MV-4-11 (cell line): ENCODE results near the gene CAB39L.
"Not testable (repeated sequence)": the region's sequence is repeated elsewhere in the genome, so short reads cannot be mapped to it uniquely, and the experiment has no call there.

Experiments
- DNase-seq: peaks from one replicate; lab custom pipeline; 2025; lab: John Stamatoyannopoulos, UW

CAB39L gene

DNA sequence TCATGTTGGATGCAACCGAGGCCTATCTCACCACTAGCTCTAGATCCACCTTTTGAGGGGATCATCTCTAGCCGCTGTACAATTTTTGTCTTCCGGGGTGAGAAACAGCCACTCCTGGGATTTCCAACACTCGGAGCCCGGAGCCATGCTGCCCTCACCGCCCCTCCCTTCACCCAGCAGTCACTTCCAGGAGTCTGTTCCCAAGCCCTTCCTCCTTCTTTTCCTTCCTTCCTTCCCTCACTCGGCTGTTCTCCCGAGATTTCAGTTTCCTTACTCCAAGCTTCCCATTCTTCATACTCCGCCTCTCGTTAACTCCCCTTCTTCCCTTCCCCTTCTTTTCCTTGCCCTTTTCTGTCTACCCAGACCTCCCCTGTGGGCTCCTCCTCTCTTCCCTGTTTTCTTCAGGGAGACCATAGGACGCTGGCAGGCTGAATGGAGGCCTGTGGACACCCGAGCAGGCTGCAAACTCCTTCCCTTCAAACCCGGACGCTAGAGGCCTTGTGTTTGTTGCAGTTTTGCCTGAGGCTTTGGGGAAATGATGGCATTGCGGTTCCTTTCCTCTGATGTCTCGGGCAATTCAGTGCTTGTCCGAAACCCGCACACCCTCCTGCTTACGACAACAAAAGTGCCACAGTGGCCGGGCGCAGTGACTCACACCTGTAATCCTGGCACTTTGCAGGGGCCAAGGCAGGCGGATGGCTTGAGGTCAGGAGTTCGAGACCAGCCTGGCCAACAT is 96.0 kb downstream of the CAB39L start:
- DNase-seq: no peak

DNA sequence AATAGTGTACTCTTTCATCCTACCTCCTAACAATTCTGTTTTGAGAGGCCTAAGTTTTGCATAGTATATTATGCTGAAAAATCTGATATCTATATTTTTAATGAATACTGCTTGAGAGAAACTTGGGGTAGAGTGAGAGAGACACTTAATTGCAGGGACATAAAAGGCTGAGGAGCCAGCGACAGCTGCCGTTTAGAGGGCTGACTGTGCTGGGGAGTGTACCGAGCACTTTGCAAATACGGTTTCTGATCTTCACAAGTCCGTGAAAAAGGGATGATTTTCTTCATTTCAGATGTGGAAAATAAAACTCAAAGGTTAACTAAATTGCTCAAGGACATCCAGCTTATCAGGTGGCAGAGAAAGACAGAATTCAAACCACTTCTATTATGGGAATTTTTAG is 97.4 kb downstream of the CAB39L start:
- DNase-seq: no peak

DNA sequence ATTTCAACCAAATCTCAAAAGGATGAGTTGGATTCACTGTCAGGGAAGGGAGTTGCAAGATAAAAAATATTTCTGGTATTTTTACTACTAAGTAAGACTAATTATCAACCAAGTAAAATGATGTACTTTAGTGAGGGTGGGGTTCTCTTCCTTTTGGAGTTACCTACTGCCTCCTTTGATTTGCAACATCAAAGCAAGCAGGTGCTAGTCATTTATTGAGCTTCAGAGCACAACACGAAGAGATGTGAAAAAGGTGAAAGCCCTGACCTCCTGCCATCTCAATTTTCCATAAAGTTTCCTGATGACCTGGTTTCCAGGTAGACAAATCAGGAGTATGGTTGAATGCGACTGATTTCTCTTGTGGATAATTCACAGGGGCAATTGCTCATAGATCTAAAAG is 100.1 kb downstream of the CAB39L start:
- DNase-seq: no peak

DNA sequence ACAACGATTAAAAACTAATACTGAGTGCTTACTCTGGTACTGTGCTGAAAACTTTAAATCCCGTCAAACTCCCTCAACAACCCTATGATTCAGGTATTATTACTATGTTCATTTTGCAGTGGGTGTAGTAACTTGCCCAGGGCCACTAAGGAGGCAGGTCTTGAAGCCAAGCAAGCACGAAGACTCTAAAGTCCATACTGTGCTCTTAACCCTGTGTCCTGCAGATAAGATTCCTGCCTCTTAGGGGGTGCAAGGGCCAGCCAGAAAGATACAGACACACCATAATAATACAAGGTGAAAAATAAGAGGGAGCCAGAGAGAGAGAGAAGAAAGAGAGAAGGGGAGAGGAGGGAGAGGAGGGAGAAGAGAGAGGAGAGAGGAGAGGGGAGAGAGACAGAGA is 100.6 kb downstream of the CAB39L start:
- no peak for DNase-seq

DNA sequence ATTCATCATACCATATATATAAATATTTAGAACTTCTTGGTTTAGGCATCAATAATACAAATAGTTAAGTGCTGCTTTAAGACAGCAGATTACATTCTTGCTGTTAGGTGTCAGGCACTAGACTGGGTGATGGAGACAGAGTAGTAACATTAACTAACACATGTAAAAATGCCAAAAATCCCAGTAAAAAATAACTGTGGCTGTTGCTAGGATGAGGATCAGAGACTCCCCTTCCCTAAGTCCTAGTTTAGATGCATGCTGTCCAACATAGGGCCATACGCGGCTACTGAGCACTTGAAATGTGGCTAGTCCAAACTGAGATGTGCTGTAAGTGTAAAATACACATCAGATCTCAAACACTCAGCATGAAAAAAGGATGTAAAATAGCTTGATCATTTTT is 101.4 kb downstream of the CAB39L start:
- DNase-seq: no peak

DNA sequence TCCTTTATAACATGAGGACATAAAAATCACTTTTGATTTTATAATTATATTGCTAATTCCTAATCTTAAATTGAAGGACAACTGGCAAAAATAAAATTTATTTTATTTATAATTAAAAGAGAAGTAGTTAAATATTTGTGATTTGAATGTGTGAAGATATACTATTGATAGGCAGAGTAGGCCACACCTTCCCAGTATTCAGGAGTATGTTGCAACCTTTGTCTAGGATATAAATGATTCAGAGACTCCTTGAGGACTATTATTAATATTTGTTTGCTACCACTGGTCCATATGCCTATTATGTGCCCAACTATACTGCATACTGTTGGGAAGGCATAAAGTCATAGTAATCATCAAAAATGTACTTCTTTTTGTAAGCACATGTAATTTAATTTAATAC is 101.9 kb downstream of the CAB39L start:
- no peak for DNase-seq

DNA sequence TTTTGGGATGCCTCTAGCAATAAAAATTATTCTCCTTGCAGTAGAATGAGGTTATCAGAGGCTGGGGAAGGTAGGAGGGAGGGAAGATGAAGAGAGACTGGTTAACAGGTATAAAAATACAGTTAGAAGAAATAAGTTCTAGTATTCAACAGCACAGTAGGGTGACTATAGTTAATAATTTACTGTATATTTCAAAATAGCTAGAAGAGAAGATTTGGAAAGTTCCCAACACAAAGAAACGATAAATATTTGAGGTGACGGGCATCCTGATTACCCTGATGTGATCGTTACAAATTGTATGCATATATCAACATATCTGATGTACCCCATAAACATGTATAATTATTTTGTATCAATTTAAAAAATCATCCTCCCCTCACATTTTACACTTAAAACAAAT is 102.3 kb downstream of the CAB39L start:
- no peak for DNase-seq

DNA sequence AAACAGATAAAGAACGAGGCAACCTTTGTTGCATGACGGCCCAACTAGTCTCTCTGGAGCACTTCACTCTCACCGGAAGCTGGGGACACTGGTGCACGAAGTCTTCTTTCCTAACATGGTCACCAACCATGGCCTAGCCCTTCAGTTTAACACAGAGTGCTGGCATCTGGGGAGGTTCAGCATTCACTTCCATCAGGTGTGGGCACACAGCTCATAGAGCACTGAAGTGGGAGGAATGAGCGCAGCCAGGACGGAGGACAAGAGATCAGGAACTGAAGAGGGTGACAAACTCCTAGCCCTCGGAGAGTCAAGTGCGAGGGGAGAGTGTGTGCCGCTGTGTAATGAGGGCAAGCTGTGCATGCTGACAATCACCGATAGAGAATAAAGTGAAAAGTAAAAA is 103.7 kb downstream of the CAB39L start:
- DNase-seq: no peak

DNA sequence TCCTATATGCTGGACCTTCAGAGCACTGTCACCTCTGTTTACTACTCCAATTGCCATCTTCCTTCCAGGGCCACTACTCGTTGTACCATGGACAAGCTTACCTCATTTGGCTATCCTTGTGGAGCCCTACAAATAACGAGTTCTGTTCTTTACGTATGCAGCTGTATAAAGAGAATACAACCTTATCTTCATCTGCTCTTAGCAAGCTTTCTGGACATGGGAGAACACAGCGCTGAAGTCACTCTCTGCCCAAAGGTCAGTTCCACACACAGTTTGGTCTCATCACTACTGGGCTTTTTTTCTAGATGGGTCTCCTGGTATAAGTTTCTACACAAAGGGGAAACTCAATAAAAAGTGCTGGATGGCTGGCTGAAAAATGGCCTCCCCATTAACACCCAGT is 107.2 kb downstream of the CAB39L start:
- DNase-seq: no peak

DNA sequence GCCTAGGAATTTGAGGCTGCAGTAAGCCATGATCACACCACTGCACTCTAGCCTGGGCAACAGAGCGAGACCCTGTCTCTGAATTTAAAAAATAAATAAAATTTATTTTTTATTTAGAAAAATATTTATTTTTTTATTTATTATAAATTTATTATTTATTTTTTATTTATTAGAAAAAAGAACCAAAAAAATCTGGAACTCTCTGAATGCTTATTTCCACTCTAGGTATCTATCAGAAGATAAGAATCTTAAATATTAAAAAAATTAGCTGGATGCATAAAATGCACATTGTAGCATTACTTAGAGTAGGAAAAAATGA is 113.4 kb downstream of the CAB39L start:
- no peak for DNase-seq

DNA sequence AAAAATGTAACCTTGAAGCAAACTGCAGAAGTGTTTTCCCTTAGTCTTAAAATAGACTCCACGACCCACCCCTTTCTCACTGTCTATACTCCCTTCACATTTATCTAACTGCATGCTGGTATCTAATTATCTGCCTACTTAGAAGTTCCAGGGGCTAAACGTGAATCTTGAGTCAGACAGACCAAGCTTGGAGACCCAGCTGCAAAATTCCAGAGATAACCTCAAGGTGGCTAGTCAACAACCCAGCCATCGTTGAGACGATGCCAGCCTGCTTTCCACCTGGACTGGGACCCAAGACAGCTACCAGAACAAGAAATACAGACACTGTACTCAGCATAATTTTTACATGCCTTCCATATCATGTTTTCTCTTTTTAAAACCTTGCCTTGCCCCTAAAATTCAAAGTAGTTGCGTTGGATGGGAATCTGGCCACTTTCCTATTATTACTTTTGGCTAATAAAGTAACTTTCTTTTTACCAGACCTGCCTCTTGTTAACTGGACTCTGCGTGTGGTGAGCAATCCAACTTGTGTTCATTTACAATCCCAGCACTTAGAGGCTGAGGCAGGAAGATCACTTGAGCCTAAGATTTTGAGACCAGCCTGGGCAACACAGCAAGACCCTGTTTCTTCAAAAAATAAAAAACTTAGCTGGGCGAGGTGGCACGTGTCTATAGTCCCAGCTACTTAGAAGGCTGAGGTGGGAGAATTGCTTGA is 113.9 kb downstream of the CAB39L start:
- DNase-seq: no peak

DNA sequence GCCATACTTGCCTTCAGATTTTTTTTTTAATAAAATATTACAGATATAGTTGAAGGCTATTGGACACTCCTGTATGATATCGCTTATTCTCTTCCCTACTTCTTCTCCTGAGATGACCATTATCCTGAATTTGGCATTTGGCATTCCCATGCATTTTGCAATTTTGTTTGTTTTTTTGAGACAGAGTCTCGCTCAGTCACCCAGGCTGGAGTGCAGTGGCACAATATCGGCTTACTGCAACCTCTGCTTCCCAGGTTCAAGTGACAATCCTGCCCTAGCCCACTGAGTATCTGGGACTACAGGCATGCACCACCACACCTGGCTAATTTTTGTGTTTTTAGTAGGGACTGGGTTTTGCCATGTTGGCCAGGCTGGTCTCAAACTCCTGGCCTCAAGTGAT is 116.7 kb downstream of the CAB39L start:
- not testable (repeated sequence) for DNase-seq

DNA sequence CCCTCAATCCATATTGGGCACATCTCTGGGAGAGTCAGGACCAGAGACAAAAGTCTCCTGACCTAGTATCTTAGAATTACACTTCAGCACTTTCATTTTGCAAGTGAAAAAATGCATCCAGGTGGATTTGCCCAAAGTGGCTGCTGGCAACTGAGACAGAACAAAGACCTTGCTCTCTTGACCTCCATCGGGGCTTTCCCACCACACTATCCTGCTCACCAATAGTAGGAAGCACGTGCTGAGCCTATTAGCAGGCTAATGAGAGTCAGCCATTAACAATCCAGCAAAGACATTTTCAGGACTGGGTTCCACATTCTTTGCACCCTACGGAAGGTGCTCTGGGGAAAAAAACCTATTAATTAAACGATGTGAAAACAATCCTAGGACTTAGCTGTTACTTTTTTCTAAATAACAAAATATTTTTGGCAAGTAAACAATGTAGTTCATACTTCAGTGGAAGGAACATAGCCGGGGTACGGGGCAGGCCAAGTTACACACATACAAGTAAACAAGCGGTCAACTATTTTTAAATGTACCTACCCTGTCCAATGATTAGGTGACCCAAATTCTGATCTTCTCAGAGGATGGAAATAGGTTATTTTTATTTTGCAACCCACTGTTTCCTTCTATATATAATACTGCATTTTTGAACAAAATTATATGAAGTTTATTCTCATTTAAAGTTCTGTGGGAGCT is 117.5 kb downstream of the CAB39L start:
- no peak for DNase-seq

DNA sequence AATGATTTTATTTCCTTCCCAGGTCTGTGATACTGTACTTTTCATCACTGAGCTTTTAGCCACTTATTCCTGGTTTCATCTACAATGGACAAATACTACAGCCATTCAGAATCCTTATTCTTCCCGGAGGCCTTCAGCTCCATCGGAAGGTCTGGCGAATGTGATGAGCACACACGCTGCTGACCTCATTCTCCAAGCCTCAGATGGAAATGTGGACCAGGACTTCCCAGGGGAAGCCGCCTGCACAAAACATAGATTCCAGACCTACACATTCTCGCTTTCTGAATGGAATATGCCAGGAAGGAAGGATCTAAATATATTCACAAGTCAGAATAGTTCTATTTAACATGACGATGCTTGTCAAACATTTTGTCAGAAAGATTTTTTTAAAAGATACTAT is 120.5 kb downstream of the CAB39L start:
- DNase-seq: no peak

DNA sequence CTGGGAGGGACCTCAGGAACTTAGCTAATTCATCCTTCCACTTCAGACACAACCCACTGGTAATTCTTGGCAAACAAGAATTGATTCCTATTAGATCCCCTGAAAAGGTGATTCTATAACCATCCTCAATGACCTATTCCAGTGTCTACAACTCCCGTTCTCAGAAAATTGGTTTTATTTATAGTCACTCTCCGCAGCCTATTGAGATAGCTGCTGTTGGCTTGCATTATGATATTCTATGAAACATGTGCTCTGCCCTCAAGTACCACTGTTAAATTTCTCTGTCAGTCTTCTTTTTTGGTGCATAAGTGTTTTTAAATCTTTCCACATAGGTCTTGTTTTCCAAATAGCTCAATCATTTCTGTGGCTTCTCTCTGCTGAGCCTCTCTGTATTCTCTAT is 121.2 kb downstream of the CAB39L start:
- no peak for DNase-seq

DNA sequence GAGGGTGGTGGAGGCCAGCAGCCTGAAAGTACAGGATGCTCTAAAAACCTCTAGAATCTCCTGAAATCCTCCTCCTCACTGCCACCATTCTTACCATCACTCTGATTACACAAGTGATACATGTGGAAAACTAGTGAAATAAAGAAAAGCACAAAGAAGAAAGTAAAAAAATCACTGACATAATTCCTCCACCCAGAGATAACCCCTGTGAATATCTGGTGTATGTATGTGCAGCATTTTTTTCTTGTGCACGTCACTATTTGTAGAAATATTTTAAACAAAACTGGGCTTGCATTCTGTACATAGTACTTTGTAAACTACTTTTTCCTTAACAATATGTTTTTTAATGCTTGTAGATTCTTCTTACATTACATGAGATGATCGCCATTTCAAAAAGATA is 122.9 kb downstream of the CAB39L start:
- no peak for DNase-seq

DNA sequence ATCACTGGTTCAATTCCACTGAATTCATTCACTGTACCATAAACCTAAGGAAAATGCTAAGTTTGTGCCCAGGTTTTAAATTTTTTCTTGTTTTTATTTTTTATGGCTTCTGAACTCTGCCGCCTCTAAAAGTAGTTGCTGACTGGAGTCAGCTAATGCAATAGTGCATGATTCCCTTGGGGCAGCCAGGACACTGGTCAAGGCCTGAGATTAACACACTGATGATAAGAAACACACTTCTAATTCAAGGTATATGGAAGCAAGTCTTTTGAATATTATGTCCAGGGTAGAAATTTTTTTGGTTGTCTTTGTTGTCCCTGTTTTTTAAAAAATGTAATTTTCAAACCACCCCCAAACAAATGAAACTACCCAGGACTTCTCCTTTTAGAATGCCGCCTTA is 123.9 kb downstream of the CAB39L start:
- no peak for DNase-seq

DNA sequence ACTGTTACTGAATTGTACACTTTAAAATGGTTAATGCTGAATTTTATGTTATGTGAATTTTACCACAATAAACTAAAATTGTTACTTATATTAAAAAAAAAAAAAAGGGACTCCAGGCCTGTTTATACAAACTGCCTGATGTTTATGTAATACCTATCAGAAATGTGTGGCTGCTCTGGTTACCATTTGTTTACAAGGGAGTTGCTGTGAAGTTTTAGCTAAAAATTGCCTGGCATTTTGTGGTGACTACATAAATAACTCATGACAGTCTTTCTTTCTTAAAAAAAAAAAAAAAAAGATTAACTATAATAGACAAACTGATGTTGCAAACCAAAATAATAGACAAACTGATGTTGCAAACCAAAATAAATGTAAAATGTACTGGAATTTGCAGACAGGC is 124.3 kb downstream of the CAB39L start:
- no peak for DNase-seq

DNA sequence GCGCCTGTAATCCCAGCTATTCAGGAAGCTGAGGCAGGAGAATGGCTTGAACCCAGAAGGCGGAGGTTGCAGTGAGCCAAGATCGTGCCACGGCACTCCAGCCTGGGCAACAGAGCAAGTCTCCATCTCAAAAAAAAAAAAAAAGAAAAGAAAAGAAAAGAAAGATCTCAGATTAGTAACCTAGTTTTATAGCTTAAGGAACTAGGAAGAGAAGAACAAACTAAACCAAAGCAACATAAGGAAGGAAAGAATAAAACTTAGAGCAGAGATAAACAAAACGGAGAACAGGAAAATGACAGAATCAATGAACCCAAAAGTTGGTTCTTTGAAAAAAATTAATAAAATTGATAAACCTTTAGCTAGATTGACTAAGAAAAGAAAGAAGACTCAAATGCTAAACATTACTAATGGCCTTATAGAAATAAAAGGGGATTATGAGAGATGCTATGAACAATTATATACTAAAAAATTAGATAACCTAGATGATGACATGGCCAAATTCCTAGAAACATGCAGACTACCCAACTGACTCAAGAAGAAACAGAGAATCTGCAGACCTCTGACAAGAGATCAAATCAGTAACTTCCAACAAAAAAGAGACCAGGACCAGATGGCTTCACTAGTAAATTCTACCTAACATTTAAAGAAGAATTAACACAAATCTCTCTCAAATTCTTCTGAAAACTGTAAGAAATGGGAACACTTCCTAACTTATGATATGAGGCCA is 127.9 kb downstream of the CAB39L start:
- DNase-seq: no peak

DNA sequence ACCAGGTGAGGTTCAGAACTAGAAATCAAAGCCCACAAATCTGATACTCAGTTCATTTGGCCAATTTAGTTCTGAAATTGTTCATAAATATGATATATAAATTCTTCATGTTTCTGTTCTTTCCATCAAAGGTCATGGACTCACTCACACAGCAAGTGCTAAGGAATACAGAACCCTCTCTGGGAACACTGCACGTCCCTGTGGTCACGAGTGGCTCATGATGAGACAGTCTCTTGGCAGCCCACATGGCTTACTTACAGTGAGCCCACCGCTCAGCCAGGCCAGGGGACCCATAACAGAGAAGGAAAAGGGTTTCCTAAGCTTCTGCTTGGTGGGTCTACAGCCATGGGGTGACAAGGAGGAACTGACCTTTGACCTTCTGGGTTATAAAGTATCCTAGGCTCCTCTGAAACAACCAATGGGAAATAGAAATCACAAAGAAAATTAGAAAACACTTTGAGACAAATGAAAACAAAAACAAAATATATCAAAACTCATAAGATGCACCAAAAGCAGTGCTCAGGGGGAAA is 128.8 kb downstream of the CAB39L start:
- DNase-seq: no peak

DNA sequence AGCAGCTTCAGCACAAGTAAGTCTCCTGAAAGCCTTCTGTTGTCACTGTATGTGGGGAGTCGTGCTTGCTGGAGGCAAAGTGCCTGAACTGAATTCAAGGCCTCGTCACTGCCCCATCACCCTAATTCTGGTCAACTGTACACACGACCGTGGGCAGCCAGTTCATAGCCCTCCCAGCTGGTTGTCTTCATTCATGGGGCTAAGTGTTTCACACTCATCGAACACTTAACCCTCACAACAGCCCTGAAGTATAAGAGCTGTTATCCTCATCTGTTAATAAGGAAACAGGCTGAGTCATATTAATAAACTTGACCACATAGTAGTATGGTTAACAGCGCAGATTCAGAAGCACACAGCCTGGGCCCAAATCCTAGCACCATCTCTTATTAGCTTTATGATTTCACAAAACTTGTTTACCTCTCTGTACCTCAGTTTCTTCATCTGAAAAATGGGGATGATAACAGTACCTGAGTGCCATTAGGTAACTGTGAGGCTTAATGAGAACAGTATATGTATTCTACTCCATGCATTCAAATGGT is 129.5 kb downstream of the CAB39L start:
- no peak for DNase-seq

DNA sequence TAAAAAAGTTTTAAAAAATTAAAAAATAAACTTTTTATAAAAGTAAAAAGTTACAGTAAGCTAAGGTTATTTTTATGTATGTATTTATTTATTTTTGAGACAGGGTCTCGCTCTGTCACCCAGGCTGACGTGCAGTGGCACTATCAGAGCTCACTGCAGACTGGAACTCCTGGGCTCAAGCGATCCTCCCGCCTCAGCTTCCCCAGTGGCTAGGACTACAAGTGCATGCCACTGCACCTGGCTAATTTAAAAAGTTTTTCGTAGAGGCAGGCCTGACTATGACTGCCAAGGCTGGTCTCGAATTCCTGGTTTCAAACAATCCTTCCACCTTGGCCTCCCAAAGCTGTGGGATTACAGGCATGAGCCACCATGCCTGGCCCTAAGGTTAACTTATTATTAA is 132.0 kb downstream of the CAB39L start:
- no peak for DNase-seq
